ENCODE measurements around the gene SELENOP.
"Not testable (repeated sequence)": the region's sequence is repeated elsewhere in the genome, so short reads cannot be mapped to it uniquely, and the experiment has no call there.

The SELENOP gene

GRCh38 chr5:42826757-42827515, 15.2 kb upstream of the SELENOP start:
- no peak for DNase-seq (ENCODE audit: low read depth)
- no peak for TF ChIP-seq CTCF (IDR thresholded peaks at IDR 0.05; ENCODE audit: control insufficient read depth, extremely low read depth, insufficient read depth)
- H3K4me3 ChIP-seq (ENCODE audit: low read depth, low read length), result no peak overlapping the region

DNA sequence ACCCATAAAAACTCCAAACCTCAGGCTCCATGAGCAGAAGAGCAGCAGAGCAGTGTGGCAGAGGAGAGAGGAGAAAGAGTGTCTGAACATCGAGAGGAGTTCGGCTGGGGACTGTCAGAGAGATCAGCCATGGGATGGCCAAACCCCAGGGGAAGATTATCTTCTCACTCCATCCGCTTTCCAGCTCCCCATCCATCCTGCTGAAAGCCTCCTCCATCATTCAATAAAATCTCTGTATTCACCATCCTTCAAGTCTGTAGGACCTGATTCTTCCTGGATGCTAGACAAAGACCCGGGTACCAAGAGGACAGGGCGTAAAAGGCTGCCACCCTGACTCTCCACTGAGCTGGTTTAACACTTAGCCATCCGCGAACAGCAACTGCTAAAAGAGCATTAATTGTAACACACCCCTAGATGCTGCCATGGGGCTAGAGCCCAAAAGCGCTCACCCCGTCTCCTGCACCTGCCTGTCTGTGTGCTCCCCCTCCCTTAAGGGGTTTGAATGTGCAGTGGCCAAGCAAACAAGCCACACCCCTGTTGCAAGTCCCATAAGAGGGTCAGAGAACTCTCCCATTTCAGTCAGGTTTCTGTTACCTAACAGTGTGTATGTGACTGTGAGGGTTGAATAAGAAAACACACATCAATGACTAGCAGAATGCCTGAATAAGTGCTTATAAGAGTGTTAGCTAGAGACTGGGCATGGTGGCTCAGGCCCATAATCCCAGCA, 13.9 kb upstream of the SELENOP start:
- no peak overlapping the region for H3K4me3 ChIP-seq (ENCODE audit: low read depth, low read length)
- TF ChIP-seq CTCF (IDR thresholded peaks at IDR 0.05; ENCODE audit: control insufficient read depth, extremely low read depth, insufficient read depth), result no peak
- no peak for DNase-seq (ENCODE audit: low read depth)

DNA sequence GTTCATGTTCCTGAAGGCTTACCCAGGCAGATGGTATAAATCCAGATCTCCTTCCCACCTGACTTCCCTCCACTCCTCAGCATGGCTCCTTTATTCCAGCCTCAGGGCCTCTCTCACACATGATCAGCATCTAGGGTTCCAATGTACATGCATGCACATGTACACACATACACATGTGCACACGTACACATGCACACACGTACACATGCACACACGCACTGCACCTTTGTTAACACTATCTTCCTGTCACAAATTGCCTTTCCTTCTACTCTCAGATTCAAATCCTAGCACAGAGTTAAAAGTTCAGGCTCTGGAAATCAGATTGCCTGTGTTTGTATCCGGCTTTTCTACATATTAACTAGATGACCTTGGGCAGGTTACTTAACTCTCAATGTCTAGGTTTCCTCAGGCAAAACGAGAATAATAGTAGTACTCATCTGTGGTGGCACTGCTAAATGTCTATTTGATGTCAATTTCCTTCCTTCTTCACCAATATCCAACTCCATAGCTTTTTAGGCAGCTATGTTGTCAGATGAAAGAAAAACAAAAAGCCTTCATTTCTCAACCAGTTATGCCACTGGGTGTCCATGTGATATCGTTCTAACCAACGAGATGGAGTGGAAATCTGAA, 12.8 kb upstream of the SELENOP start:
- DNase-seq (ENCODE audit: low read depth), result no peak
- no peak for TF ChIP-seq CTCF (IDR thresholded peaks at IDR 0.05; ENCODE audit: control insufficient read depth, extremely low read depth, insufficient read depth)

DNA sequence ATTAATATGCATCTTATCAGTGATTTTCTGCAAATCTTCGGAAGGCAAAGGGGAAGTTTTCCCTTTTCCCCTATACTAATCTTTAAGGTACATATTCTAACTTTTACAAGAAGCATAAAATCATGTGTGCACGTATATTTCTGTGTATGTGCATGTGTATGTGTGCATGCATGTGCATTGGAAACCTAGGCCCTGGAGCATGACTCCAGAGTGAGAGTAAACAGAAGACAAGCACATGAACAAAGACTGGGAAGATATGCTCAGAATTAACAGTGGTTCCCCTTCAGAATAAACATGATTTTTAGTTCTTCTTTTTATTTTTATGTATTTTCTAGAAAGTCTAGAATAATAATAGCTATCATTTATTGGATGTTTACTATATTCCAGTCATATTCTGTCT, 10.9 kb upstream of the SELENOP start:
- no peak for DNase-seq (ENCODE audit: low read depth)
- H3K4me3 ChIP-seq (ENCODE audit: low read depth, low read length), result no peak overlapping the region
- TF ChIP-seq CTCF (IDR thresholded peaks at IDR 0.05; ENCODE audit: control insufficient read depth, extremely low read depth, insufficient read depth), result no peak

More for the DNA sequence above, 12.8 kb upstream of the SELENOP start:
- no peak overlapping the region for H3K4me3 ChIP-seq (ENCODE audit: low read depth, low read length)

- TF ChIP-seq CTCF (IDR thresholded peaks at IDR 0.05; ENCODE audit: control insufficient read depth, extremely low read depth, insufficient read depth), result no peak
- DNase-seq (ENCODE audit: low read depth), result no peak
These were observed 8.1 kb upstream of the SELENOP start for GRCh38 chr5:42819745-42820144.

DNA sequence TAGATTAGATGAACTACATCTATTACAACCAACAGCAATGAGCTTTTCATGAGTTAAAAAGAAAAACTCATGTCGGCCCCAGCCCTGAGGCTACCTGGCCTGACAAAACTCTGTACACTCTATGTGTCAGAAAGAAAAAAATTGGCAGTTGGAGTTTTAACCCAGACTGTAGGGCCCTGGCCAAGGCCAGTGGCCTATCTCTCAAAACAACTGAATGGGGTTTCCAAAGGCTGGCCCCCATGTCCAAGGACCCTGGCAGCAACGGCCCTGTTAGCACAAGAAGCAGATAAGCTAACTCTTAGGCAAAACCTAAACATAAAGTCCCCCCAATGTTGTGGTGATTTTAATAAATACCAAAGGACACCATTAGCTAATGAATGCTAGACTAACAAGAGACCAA, 4.9 kb upstream of the SELENOP start:
- not testable (repeated sequence) for H3K4me3 ChIP-seq (ENCODE audit: low read depth, low read length); DNase-seq (ENCODE audit: low read depth)

More at GRCh38 chr5:42819745-42820144, 8.1 kb upstream of the SELENOP start:
- no peak overlapping the region for H3K4me3 ChIP-seq (ENCODE audit: low read depth, low read length)

DNA sequence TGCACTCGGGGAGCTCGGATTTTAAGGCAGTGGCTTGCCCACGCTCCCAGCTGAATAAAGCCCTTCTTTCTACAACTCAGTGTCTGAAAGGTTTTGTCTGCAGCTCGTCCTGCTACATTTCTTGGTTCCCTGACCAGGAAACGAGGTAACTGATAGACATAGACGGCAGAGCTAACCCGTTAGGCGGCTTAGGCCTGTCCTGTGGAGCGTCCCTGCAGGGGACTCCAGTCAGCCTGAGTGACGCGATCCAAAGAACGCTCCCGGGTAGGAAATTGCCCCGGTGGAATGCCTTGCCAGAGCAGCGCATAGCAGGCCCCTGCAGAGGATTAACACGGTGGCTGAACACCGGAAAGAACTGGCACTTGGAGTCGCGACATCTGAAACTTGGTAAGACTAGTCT, 1.8 kb upstream of the SELENOP start:
- H3K4me3 ChIP-seq (ENCODE audit: low read depth, low read length), result no peak overlapping the region
- DNase-seq (ENCODE audit: low read depth), result no peak
- TF ChIP-seq CTCF (IDR thresholded peaks at IDR 0.05; ENCODE audit: control insufficient read depth, extremely low read depth, insufficient read depth), result no peak

Measured in LNCaP clone FGC (cell line).